HK-2 (cell line): ENCODE measurements around the gene ATP6V0B.

Experiments
- DNase-seq: peaks from one replicate; pipeline ENCODE4 v3.0.0-alpha.2; 2018; ENCODE audit not compliant: unreplicated experiment

ATP6V0B gene

DNA sequence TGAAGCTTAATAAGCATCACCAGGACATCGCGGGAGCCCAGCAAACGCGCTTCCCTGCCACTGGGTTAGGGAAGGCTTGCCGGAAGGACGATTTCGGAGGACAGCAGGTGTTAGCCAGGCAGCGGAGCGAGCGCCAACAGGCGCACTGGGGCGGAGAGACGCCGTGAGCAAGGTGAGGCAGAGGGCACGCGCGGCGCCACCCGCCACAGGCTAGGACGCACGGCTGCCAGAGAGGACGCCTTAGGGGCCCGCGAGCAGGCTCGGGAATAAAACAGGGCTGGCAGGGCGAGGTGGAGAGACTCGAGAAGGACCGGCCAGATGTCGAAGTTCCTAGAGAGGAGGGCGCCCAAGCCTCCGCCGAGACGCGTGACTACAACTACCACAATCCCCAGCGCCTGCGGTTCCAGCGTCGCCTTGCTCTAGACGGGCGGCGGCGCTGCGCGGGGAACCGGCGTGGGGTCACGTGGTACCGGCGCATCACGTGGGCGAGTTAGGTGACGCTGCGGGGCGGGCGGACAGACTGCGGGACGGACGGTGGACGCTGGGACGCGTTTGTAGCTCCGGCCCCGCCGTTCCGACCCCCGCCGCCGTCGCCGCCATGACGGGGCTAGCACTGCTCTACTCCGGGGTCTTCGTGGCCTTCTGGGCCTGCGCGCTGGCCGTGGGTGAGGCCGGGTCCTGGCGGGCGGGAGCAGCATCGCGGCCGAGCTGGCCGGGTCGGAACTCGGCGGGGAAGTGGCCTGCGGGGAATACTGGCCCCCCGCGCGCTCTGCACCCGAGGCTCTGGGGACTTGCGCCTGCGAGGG is at the start of gene ATP6V0B:
Gene ATP6V0B, plus strand, starts transcription at position 518 of the 806 bp plus-strand sequence. Its CDS starts 81 bp downstream, at position 599.
- DNase-seq: peak; percentile 96

DNA sequence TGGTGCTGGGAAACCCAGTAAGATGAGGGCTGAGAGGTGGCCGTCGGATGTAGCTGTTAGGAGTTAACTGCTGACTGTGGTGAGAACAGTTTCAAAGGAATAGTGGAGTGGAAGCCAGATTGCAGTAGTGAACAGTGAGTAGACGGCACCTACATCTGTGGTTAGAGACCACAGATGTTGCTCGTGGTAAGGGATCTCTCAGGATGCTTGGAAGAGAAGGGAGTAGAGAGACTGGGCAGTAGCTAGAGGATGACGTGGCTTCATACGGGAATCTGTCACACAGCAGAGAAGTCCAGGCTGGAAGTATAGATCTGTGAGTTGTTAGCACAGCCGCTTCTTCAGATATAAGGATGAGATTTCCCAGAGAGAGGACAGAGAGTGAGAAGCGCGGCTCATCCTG is 48.9 kb upstream of the ATP6V0B start:
- DNase-seq: no peak

DNA sequence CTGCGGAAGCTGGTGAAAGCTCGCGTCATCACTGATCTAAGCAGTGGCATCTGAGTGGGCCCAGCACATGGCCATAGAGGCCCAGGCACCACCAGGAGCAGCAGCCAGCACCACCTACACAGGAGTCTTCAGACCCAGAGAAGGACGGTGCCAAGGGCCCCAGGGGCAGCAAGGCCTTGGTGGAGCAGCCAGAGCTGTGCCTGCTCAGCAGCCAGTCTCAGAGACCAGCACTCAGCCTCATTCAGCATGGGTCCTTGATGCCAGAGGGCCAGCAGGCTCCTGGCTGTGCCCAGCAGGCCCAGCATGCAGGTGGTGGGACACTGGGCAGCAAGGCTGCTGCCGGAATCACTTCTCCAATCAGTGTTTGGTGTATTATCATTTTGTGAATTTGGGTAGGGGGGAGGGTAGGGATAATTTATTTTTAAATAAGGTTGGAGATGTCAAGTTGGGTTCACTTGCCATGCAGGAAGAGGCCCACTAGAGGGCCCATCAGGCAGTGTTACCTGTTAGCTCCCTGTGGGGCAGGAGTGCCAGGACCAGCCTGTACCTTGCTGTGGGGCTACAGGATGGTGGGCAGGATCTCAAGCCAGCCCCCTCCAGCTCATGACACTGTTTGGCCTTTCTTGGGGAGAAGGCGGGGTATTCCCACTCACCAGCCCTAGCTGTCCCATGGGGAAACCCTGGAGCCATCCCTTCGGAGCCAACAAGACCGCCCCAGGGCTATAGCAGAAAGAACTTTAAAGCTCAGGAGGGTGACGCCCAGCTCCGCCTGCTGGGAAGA is 44.4 kb upstream of the ATP6V0B start:
- DNase-seq: no peak

DNA sequence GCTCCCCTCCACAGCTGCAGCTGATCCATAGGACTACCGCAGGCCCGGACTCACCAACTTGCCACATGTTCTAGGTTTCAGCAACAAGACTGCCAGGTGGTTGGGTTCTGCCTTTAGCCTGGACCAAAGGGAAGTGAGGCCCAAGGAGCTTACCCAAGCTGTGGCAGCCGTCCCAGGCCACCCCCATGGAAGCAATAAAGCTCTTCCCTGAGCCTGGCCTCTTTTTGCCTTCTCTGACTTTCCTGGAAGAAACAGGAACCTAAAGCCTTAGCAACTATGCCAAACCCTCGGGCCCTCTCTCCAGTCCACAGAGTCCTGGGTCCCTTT is 43.8 kb upstream of the ATP6V0B start:
- no peak for DNase-seq

DNA sequence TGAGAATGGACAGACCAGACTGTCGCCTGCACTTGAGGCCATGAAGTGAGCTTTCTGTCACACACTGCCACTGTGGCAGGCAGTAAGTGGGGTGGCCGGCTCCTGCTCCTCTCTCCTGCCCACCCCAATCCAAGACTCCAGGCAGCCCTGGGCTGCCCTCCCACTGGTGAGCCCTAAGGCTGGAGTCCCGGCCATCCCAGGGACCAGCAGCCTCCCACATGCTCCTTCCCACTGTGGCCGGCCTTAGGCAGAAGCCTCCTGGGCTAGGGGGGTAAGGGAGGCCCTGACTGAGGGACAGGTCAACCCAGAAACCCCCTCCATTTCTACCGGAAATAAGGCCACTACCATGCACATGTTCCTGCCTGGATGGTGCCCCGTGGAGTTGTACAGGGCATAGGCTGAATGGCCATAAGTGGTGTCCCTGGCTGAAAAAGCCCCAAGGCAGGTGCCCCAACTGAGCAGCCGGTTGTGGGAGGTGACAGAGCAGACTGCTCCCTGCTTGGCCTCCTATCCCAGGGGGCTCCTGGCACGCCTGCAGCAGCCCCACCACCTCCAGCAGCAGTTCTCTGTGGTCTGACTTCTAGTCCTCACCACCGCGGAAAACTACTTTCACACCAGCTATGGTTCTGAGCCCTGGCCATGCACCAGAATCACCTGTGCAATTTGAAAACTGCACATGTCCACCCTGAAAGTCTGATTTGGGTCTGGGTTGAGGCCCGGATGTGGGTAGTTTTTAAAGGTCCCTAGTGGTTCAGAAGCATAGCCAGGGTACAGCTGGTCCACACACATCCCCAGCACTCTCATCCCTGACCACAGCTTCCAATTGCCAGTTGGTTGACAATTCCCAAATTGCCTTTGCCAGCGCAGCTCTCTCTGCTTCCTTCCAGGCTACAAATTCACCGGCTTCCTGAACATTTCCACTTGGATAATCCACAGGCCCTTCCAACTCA is 42.8 kb upstream of the ATP6V0B start:
- DNase-seq: no peak

DNA sequence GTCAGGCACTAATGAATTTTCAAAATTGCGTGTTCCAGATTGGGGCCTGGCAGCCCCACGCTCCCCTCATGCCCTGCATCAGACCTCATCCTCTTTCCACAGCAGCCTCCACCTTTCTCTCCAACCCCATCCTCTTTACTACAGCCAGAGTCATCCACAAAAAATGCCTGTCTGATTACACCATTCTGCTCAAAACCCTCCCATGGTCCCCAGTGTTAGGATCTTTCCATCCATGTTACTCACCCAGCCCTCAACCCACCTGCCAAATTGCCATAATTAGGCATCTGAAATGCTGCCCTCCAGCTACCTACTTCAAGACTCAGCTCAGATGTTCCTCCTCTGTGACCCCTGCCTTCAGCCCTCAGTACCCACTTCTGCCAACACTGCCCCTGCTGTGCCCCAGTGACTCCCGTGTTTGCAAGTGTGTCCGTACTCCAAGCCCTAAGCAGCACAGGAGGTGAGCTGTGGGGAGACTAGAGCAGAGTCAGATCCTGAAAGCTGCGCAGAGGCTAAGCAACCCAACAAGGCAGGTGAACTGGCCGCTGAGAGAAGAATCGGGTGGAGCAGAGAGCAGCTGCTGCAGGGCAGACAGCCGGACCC is 41.9 kb upstream of the ATP6V0B start:
- no peak for DNase-seq

DNA sequence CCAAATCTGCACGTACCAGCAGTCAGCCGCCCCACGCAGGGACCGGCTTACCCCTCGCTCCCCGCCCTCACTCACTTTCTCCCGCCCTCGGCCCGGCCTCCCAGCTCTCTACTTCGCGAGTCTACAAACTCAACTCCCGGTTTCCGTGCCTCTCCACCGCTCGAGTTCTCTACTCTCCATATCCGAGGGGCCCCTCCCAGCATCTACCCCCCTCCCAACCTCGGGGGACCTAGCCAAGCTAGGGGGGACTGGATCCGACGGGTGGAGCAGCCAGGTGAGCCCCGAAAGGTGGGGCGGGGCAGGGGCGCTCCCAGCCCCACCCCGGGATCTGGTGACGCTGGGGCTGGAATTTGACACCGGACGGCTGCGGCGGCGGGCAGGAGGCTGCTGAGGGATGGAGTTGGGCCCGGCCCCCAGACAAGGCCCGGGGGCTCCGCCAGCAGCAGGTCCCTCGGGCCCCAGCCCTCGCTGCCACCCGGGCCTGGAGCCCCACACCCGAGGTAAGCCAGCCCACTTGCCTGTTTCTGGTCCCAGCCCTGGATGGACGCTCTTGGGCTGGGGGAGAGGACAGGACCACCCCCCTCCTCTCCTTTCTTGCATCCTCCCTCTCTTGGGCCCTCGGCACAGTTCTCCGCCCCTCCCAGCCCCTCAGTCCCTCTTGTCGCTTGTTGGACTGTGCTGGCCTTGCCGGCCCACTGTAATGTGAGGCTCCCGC is 41.2 kb upstream of the ATP6V0B start, which contains the start of gene ARTN:
Gene ARTN, plus strand, starts transcription at position 416 of the 715 bp plus-strand sequence. CDS start 1,856 bp downstream, outside the sequence.
- DNase-seq: no peak

DNA sequence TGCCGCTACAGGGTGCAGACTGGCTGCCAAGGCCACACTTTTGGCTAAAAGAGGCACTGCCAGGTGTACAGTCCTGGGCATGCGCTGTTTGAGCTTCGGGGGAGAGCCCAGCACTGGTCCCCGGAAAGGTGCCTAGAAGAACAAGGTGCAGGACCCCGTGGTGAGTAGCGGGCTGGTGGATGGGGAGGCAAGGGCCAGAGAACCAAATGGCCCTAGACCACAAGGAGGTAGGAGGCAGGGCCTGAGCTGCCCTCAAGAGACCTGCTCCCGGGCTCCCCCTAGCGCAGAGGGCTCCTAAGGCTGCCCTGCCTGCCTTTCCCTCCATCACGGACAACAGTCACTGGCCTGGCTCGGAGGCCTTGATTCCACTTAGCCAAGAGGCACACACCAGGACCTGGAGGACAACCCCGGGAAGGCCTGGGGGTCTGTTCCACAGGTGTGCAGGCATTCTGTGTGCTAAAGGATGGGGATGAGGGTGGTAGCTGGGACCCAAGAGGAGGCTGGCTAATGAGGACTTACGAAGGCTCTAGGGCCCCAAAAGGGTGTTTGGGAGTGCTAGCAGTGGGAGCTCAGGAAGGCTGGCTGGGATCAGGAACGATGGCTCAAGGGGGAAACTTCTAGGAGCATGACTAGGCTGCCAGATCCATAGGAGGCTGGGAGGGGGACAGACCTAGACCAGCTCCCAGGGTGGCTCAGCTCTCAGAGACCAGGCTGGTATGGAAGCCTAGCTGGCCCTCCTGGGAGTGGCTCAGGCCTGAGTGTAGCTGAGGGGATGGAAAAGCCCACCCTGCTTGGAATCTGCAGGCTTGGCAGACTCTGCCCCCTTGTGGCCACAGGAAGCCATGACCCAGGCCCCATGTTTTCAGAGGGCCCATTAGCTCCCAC is 40.4 kb upstream of the ATP6V0B start:
- peak; percentile 71 for DNase-seq

DNA sequence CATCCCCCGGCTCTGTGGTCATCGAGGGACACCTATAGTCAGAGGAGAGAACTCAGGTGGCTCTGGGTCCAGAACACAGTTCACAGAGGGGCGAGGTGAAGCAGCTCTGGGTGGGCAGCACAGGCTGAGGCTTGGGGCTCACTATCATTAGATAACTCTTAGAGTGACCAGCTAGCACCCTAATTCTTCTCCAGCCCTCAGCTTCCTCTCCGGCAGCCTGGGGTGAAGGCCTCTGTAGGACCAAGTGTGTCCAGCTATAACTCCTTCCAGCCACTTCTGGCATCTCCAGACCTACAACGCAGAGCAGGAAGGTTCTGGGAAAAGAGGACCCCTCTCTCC is 39.8 kb upstream of the ATP6V0B start:
- DNase-seq: no peak

DNA sequence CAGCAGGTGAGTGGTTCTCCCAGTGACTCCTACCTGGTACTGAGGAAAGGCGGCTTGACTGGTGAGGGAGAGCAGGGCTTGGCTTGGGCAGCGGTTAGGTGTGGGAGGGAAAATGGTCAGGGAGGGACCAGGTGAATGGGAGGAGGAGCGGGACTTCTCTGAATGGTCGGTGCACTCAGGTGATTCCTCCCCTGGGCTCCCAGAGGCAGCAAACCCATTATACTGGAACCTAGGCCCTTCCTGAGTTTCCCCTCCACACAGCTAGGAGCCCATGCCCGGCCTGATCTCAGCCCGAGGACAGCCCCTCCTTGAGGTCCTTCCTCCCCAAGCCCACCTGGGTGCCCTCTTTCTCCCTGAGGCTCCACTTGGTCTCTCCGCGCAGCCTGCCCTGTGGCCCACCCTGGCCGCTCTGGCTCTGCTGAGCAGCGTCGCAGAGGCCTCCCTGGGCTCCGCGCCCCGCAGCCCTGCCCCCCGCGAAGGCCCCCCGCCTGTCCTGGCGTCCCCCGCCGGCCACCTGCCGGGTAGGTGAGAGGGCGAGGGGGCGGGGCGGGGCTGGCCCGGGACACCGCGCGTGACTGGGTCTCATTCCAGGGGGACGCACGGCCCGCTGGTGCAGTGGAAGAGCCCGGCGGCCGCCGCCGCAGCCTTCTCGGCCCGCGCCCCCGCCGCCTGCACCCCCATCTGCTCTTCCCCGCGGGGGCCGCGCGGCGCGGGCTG is 38.9 kb upstream of the ATP6V0B start:
- no peak for DNase-seq

DNA sequence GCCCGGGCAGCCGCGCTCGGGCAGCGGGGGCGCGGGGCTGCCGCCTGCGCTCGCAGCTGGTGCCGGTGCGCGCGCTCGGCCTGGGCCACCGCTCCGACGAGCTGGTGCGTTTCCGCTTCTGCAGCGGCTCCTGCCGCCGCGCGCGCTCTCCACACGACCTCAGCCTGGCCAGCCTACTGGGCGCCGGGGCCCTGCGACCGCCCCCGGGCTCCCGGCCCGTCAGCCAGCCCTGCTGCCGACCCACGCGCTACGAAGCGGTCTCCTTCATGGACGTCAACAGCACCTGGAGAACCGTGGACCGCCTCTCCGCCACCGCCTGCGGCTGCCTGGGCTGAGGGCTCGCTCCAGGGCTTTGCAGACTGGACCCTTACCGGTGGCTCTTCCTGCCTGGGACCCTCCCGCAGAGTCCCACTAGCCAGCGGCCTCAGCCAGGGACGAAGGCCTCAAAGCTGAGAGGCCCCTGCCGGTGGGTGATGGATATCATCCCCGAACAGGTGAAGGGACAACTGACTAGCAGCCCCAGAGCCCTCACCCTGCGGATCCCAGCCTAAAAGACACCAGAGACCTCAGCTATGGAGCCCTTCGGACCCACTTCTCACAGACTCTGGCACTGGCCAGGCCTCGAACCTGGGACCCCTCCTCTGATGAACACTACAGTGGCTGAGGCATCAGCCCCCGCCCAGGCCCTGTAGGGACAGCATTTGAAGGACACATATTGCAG is 38.2 kb upstream of the ATP6V0B start:
- DNase-seq: peak; percentile 69

DNA sequence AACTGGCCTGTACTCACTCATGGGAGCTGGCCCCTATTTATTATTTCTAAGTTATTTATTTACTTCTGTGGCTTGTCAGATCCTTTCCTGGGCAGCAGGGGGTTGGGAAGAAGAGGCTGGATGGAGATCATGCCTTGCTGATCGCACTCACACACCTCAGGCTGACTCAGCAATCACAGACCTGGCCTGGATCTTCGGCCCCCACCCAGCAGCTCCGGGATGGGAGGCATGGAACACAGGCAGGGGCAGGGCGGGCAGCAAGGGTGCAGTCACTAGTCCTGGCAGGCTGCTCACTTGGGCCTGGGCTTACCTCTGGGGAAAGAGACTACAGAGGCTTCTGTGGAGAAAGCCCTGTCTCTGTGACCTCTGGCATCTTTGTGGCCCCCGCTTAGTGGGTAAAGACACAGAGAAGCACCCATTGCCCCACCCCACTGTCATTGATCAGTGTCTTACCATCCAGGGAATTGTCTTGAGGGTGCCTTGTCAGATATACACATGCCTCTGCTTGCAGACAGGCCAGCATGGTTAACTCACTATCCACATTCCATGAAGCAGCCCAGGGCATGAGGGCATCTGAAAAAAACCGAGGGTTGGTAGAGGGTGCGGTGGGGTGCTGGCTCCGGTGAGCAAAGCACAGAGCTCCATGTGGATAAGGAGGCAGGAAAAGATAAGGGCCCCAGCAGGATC is 37.4 kb upstream of the ATP6V0B start:
- DNase-seq: peak; percentile 78

DNA sequence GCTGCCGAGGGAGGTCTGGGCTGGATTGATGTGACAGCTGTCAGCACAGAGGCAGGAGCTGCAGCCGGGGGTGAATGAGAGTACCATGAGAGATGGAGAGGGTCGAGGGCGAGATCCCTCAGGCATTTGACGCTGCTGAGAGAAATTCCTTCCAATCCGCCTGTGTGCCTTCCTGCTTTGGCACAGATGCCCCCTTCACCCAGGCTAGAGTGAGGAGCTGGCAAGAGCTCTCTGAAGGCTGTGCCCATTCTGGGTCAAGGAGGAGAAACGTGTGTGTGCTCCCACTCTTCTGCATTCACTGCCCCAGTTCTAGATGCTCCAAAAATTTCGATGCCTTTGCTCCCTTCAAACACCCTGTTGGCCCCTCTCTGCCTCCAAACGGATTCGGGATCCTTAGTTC is 36.4 kb upstream of the ATP6V0B start:
- DNase-seq: no peak

DNA sequence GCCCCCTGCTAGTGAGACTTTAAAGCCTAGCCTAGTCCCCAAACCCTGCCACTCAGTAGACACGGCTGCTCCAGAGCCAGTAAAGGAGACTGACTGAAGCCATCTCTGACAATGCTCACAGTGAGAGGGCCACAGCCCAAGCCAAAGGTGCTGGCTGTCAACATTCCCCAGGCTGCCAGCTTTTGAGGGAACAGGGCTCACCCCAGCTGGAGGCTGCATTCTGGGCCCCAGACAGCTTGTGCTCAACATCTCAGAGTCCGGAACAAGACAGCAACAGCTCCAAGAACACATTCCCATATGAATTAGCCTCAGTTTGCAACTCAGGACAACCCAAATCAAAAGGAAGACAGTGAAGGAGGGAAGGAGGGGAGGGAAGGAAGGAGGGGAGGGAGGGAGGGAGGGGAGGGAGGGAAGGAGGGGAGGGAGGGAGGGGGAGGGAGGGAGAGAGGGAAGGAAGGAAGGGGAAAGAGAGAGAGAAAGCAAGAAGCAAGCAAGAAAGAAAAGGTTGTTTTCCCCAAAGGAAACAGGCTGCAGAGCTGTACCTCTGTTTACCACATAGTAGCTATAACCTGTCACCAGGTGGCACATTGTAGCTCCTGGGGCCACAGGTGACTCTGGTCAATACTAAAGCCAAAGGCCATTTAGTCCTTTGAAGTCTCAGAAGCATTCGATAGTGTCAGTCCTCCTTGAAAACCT is 35.7 kb upstream of the ATP6V0B start:
- DNase-seq: no peak

DNA sequence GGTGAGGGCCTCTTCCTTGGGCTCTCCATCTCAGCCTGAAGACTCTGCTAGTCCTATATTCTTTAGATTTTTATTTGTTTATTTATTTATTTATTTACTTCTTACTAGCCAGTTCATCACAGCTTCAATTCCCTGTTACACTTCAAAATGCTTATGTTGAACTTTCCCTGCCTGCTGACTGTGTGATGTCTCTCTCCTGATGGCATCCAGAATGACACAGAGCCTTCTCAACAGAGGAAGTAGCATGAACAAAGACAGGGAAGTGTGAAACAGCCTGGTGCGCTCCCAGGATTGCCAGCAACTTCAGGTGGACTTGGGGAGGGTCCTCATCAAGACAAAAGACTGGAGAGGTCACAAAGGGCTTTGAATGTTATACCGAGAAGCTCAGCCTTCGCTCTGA is 32.3 kb upstream of the ATP6V0B start:
- DNase-seq: no peak

DNA sequence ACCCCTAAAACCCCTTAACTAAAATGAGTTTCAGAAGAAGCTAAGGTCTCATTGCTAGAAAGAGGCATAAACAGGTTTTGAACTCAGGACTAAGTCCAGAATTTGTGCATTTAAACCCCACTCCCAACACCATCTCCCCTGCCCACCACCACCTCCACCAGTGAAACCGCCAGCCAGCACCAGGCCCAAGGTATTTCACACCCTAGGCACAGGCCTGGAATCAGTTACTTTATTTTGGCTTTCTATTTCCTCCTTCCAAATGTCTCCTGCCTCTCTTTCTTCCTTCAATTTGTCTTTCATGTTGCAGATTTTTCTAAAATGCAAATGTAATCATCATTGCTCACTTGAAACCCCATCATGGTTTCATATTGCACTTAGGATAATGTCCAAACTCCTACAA is 29.9 kb upstream of the ATP6V0B start:
- DNase-seq: no peak

DNA sequence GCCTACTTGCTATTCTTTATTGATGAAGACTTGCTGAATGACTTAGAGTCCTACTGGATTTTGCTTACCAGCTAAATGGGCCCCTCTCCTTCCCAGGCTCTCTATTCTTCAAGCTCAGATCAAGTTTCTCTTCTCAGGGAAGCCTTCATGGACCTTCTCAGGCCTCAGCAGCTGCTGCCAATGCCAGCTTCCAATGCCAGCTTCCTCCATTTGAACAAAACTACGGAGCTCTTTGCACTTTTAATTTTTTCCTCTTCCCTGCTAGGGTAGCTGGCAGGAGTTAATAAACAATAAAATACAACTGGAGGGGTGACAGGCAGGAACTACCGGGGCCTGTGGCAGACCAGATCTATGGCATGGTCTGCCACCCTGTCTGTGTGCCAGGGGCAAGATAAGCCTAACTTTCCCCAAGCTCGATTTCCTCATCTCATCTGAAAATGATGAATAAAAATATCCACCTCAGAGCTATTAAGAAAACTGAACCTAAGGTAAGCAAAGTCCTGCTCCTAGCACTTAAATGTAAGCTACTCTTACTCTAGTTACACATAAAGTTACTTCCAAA is 29.0 kb upstream of the ATP6V0B start:
- no peak for DNase-seq
